Lung microvascular endothelial cell (primary cell): ENCODE measurements around the gene EXD1. TPM values are rescaled to one million over a fixed set of nuclear protein-coding genes. Genes with fewer than 3 reads are reported as not detected.

Experiments
- DNase-seq, 2 donors: peaks; one replicate each; pipeline versions ENCODE4 v3.0.0 to v3.0.0-alpha.2; 2010; ENCODE audit warnings: low read depth in 2 of 2
- total RNA-seq: library from RNA; depleted of rRNA; stranded (reverse); fragments of >200 nt; gene quantifications from 2 replicates; pipeline ENCODE4 v1.2.1, GENCODE V29; 2014

Gene EXD1
- total RNA-seq, 1 donor from 2014 or later: not detected

DNA sequence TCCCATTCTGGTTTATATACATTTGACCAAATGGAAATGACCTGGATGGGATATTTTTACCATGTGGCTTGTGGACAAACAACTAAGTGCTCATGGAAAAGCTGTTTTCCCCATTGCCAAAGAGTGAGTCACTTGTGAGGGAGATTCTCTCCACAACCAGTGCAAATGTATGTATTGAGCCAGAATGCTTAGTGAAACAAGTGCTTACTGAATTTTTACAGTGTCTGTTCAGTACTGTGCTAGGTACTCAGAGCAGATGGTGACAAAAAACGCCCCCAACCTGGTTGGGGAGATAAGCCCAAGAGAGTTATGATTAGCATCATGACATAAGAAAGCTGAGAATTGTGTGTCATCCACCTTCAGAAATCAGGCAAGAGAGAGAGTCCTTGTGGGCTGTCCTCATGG is 2.8 kb upstream of the EXD1 start:
- peak; percentile 65 to 68 for DNase-seq

- DNase-seq: peak; percentile 8 to 31
Observed at GRCh38 chr15:41231422-41232226, 1.1 kb upstream of the EXD1 start.

GRCh38 chr15:41230345-41230649 is 260 bp downstream of the EXD1 start:
- no peak for DNase-seq

DNA sequence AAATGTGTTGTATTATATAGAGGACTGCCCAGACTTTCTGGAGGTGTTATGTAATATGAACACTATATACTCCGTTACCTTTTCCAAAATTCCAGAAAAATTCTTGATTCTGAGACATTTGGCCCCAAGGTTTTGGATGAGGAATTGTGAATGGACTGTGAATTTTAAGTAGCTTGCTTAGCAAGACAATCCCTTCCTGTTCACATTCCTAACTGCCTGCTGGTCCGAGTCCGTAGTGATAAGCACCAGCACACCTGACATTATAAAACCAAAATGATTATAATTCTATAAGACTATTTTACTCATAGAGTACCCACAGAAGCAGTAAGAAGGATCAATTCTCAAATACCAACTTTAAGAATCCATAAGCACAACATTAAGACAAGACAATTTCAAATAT is 11.2 kb downstream of the EXD1 start:
- no peak for DNase-seq

- DNase-seq: no peak
Observed at GRCh38 chr15:41218851-41219250, 11.7 kb downstream of the EXD1 start.

DNA sequence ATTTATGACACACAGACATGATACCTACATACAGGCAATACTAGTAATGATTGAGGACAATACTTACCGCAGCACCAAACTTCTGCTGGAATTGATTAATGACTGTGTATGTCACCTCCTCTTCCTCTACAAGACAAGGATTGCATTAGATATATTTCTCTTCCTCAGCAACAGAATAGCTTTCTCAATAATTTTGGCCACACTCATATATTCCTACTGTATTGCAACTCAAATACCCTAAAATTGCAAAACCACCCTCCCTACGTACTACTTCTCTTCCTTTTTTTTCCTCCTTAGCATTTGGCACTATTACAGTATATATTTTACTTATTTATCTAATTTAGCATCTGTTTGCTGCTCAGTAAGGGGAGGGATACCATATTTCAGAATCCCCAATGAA is 14.8 kb downstream of the EXD1 start:
- no peak for DNase-seq

- DNase-seq: no peak
Observed at GRCh38 chr15:41207687-41208448, 22.7 kb downstream of the EXD1 start.

DNA sequence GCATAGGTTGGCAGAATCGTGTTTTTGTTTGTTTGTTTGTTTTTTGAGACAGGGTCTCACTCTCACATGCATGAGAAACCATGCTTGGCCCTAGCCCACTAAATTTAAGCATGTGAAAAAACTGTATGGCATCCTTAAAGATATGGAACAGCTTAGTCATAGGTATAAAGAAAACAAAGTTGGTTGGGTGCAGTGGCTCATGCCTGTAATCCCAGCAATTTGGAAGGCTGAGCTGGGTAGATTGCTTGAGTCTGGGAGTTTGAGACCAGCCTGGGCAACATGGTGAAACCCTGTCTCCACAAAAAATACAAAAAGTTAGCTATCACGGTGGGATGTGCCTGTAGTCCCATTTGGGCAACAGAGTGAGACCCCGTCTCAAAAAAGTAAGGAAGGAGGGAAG is 25.2 kb downstream of the EXD1 start:
- no peak for DNase-seq

GRCh38 chr15:41203395-41203794 is 27.2 kb downstream of the EXD1 start:
- DNase-seq: no peak

DNA sequence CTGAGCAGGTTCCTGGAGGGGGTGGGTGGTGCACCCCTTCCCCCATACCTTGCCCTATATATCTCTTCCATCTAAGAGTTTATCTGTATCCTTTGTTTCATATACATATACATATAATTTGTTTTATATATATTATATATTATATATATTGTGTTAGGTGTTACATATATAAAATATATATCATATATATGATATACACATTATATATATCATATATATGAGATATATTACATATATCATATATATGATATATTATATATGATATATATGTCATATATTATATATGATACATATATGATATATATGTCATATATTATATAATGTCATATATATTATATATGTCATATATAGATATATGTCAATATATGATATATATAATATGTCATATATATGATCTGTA is 31.1 kb downstream of the EXD1 start:
- no peak for DNase-seq

GRCh38 chr15:41194444-41194843 is 36.1 kb downstream of the EXD1 start:
- no peak for DNase-seq

DNA sequence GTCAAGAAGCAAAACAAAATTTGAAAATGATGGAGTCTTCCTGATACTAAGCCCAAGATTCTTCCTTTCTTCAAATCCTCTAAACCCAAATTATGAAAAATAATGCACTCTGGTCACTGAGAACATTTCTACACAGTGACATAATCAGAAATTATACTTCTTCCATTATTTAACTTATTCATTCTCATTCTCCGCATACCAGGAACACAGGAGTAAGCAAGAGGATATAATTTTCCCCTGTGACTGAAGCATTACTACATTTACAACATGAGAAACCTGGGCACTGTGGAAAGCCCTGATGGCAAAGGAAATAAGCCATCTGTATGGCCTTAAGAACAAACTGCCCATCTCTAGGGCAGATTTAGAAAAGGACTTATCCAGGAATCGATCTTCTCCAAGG is 47.0 kb downstream of the EXD1 start:
- DNase-seq: no peak

GRCh38 chr15:41182266-41182665 is 48.3 kb downstream of the EXD1 start:
- DNase-seq: no peak

GRCh38 chr15:41180206-41180789 is 50.3 kb downstream of the EXD1 start:
- DNase-seq: no peak

- DNase-seq: no peak
Observed at GRCh38 chr15:41169781-41170180, 60.8 kb downstream of the EXD1 start.

- DNase-seq: no peak
Observed at GRCh38 chr15:41169086-41169485, 61.5 kb downstream of the EXD1 start.

DNA sequence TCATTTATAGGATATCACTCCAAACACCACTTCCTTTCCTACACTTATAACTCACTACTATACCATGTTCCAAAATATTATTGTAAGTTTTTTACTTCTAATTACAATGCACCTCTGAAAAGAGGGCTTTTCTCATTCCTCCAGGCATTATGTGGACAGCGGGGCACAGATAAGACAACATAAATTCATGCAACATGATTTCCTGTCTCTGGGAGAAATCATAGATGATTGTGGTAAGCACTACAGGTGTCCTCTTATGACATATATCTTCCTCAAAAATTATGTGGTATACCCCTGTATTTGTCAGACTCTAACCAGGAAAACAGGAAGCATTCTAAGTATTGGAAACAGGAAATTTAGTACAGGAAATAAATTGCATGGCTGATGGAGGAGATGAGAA is 68.8 kb downstream of the EXD1 start:
- DNase-seq: peak in 1 of 2 donors; percentile 1

- peak in 1 of 2 donors; percentile 11 for DNase-seq
Observed at GRCh38 chr15:41161336-41161735, 69.2 kb downstream of the EXD1 start.

DNA sequence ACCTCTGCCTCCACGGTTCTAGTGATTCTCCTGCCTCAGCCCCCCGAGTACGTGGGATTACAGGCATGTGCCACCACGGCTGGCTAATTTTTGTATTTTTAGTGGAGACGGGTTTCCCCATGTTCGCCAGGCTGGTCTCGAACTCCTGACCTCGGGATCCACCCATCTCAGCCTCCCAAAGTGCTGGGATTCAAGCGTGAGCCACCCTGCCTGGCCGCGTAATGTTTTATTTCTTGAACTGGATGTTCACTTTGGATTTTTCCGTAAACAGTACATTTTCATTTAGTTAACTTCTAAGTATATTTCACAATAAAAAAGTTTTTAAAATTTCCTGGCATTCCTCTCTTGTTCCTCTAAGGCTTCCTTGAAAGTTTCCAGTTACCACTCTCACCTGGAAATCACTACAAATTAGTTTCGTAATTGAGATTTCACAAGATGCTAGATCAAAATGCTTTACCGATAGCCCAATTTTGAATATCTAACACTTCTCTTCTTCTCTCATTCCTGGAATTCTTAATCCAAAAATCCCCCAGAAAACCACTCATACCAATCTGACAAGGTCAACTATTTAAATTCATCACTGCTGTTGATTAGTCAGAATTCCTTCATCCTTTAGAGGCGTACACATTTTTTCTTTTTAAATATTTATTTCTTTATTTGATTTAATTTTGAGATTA is 69.8 kb downstream of the EXD1 start:
- DNase-seq: peak in 1 of 2 donors; percentile 4

GRCh38 chr15:41154412-41154811 is 76.1 kb downstream of the EXD1 start:
- peak in 1 of 2 donors; percentile 55 for DNase-seq

GRCh38 chr15:41153733-41154132 is 76.8 kb downstream of the EXD1 start:
- DNase-seq: no peak

DNA sequence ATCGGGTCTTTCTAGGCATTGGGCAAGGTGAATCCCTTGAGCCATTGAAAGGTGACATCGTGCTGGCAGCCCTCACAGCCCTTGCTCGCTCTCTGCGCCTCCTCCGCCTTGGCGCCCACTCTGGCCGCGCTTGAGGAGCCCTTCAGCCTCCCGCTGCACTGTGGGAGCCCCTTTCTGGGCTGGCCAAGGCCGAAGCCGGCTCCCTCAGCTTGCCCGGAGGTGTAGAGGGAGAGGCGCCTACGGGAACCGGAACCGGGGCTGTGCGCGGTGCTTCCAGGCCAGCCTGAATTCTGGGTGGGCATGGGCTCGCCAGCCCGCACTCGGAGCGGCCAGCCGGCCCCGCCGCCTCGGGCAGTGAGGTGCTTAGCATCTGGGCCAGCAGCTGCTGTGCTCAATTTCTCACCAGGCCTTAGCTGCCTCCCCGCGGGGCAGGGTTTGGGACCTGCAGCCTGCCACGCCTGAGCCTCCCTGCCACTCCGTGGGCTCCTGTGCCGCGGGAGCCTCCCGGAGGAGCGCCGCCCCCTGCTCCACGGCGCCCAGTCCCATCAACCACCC is 79.0 kb downstream of the EXD1 start:
- no peak for DNase-seq
